Activated naive CD4-positive, alpha-beta T cell treated with anti-CD3 and anti-CD28 coated beads, Interleukin-2, amount 50 U/mL, for 72 hours (primary cell): Measurements from ENCODE around the gene POLR2A. TPM values are rescaled to one million over a fixed set of nuclear protein-coding genes. Genes with fewer than 3 reads are reported as not detected.

Experiments used
- total RNA-seq, 2 donors: library from RNA; stranded (reverse); gene quantifications; one replicate each; pipeline ENCODE4 v1.2.3, GENCODE V29; 2022

POLR2A gene
- total RNA-seq, 2 donors from 2014 or later, result 280 to 333 TPM

Other genes with a start within 250 kb of the POLR2A start
- gene DVL2, start 249.8 kb upstream of the POLR2A start, total RNA-seq, result 10 to 100 TPM; 56.2 to 73.4 TPM
- 10 to 100 TPM; 25.9 to 52.4 TPM for gene PHF23, start 244.9 kb upstream of the POLR2A start, total RNA-seq
- 100 to 1,000 TPM; 167 to 298 TPM for gene GABARAP, start 241.9 kb upstream of the POLR2A start, total RNA-seq
- gene CTDNEP1, start 232.6 kb upstream of the POLR2A start, total RNA-seq, result 100 to 1,000 TPM; 171 to 179 TPM
- gene ELP5, start 232.2 kb upstream of the POLR2A start, total RNA-seq, result 10 to 100 TPM; 45.6 to 62.3 TPM
- gene CLDN7, start 221.9 kb upstream of the POLR2A start, total RNA-seq, result 1 to 10 TPM in 1 of 2 donors, under 1 TPM in 1; 0.55 to 1.5 TPM
- under 1 TPM in 1 of 2 donors, not detected in 1; 0.51 TPM for gene SLC2A4, start 202.6 kb upstream of the POLR2A start, total RNA-seq
- gene YBX2, start 189.7 kb upstream of the POLR2A start, total RNA-seq, result 1 to 10 TPM in 1 of 2 donors, under 1 TPM in 1; 0.18 to 1.7 TPM
- gene EIF5A, start 176.7 kb upstream of the POLR2A start, total RNA-seq, result 100 to 1,000 TPM; 493 to 836 TPM
- gene GPS2, start 169.0 kb upstream of the POLR2A start, total RNA-seq, result 10 to 100 TPM; 36.3 to 48.6 TPM
- 10 to 100 TPM; 24.8 to 32.7 TPM for gene NEURL4, start 155.0 kb upstream of the POLR2A start, total RNA-seq
- 100 to 1,000 TPM; 400 to 610 TPM for gene ACAP1, start 147.8 kb upstream of the POLR2A start, total RNA-seq
- gene KCTD11, start 132.2 kb upstream of the POLR2A start, total RNA-seq, result 10 to 100 TPM in 1 of 2 donors, 1 to 10 TPM in 1; 3.6 to 10.1 TPM
- gene TMEM95, start 129.2 kb upstream of the POLR2A start, total RNA-seq, result under 1 TPM in 1 of 2 donors, not detected in 1; 0.21 TPM
- 1 to 10 TPM; 2.7 to 5.3 TPM for gene TNK1, start 103.3 kb upstream of the POLR2A start, total RNA-seq
- 10 to 100 TPM; 58.2 to 77.5 TPM for gene PLSCR3, start 89.8 kb upstream of the POLR2A start, total RNA-seq
- 100 to 1,000 TPM in 1 of 2 donors, 10 to 100 TPM in 1; 78.9 to 114 TPM for gene TMEM256, start 80.3 kb upstream of the POLR2A start, total RNA-seq
- 10 to 100 TPM; 14.5 to 15.8 TPM for gene NLGN2, start 76.5 kb upstream of the POLR2A start, total RNA-seq
- not detected for gene SPEM1, start 64.0 kb upstream of the POLR2A start, total RNA-seq
- gene SPEM2, start 58.8 kb upstream of the POLR2A start, total RNA-seq, result under 1 TPM in 1 of 2 donors, not detected in 1; 0.14 TPM
- not detected for gene SPEM3, start 55.5 kb upstream of the POLR2A start, total RNA-seq
- 10 to 100 TPM in 1 of 2 donors, 1 to 10 TPM in 1; 9.2 to 13.2 TPM for gene TMEM102, start 48.9 kb upstream of the POLR2A start, total RNA-seq
- gene FGF11, start 44.9 kb upstream of the POLR2A start, total RNA-seq, result 10 to 100 TPM in 1 of 2 donors, 1 to 10 TPM in 1; 2.6 to 35.5 TPM
- 10 to 100 TPM; 12.1 to 17.6 TPM for gene CHRNB1, start 39.3 kb upstream of the POLR2A start, total RNA-seq
- 10 to 100 TPM; 21.8 to 26.5 TPM for gene ZBTB4, start 4.7 kb upstream of the POLR2A start, total RNA-seq
- not detected for gene SLC35G6, start 2.9 kb upstream of the POLR2A start, total RNA-seq
- 10 to 100 TPM; 16.4 to 18.9 TPM for gene TNFSF12, start 64.7 kb downstream of the POLR2A start, total RNA-seq
- 1 to 10 TPM; 4.6 to 6.0 TPM for gene TNFSF13, start 74.4 kb downstream of the POLR2A start, total RNA-seq
- gene SENP3, start 77.6 kb downstream of the POLR2A start, total RNA-seq, result 10 to 100 TPM; 42.9 to 46.3 TPM
- gene CD68, start 95.3 kb downstream of the POLR2A start, total RNA-seq, result 10 to 100 TPM in 1 of 2 donors, 1 to 10 TPM in 1; 7.6 to 12.7 TPM
- gene MPDU1, start 99.5 kb downstream of the POLR2A start, total RNA-seq, result 10 to 100 TPM; 52.1 to 60.6 TPM
- gene SOX15, start 105.7 kb downstream of the POLR2A start, total RNA-seq, result under 1 TPM; 0.23 to 0.93 TPM
- gene FXR2, start 130.5 kb downstream of the POLR2A start, total RNA-seq, result 10 to 100 TPM; 34.7 to 66.2 TPM
- gene SAT2, start 143.5 kb downstream of the POLR2A start, total RNA-seq, result 10 to 100 TPM; 24.4 to 49.6 TPM
- under 1 TPM in 1 of 2 donors, not detected in 1; 0.50 TPM for gene SHBG, start 145.8 kb downstream of the POLR2A start, total RNA-seq
- gene ATP1B2, start 166.6 kb downstream of the POLR2A start, total RNA-seq, result under 1 TPM in 1 of 2 donors, not detected in 1; 0.25 TPM
- gene TP53, start 203.1 kb downstream of the POLR2A start, total RNA-seq, result 100 to 1,000 TPM in 1 of 2 donors, 10 to 100 TPM in 1; 78.4 to 147 TPM
- gene WRAP53, start 204.1 kb downstream of the POLR2A start, total RNA-seq, result 10 to 100 TPM; 16.4 to 23.5 TPM
- not detected for gene EFNB3, start 220.8 kb downstream of the POLR2A start, total RNA-seq
- under 1 TPM; 0.05 to 0.19 TPM for gene DNAH2, start 233.4 kb downstream of the POLR2A start, total RNA-seq